Measurements from ENCODE around the gene PPP2R5E. TPM values are rescaled to one million over a fixed set of nuclear protein-coding genes. Genes with fewer than 3 reads are reported as not detected.

PPP2R5E gene
- total and polyA plus RNA-seq, 9 of the 15 experiments (the other 6 are each of a cell fraction or from before 2014, with no cell fraction given) = 4.2 to 30.3 (median 11.0) TPM

DNA sequence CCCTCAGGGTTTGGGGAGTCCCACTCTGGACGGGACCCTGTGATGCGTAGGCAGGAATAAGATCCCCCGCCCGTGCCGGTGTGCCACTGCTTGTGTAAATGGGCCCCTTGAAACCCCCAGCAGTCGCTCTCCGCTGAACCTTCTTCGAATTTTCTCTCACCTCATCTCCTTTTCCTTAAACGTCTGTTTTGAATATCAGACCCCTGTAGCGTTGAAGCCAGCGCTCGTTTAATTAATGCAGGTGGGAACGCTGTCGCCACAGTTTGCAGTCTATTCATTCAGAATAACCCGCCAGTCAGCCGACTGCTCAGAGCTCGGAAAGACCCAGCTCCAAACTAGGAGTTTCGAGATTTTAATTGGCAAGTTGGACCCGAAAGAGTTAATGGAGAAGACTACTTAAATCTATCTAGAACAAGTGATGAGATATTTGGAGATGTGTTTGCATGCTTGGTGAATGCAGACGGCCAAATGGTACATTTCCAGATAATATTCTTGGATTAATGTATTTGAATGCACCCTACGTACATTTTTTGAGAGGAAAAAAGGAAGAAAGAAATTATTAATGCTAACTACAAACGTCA, 739 bp upstream of the PPP2R5E start:
- DNase-seq (ENCODE audit: extremely low read depth in 1 of 4, low spot score in 3 of 4) = no peak
- peak overlapping the region; percentile 89 for H3K4me3 ChIP-seq
- 0 out of 2 replicates have a peak, but pooled peaks cover 10% of the 10 kb centered on the region for H4K20me1 ChIP-seq (replicated peaks; ENCODE audit: control insufficient read depth, insufficient read depth, low read length)
- TSS peak; percentile 95 for BruUV-seq (replicated peaks)
- FAIRE-seq = no peak
- peak overlapping the region; percentile 91 for H2AFZ ChIP-seq (ENCODE audit: low read depth, low read length)
- intact Hi-C loops (cut with micrococcal nuclease) (loop anchor here (1.0 to 5.0 kb wide), 2 partner anchors 107 to 156 kb away; no protein-coding TSS in a partner anchor), in situ Hi-C loops (cut with MboI) (no loop called here)
- no peaks in the 10 kb centered on the region for H3K27me3 ChIP-seq (ENCODE audit: control insufficient read depth in 2 of 2, insufficient read depth in 2 of 2, low read length in 2 of 2)
- H3K27ac ChIP-seq (ENCODE audit: extremely low read depth, low read depth, low read length) = peak overlapping the region; percentile 75
- ATAC-seq = peak; percentile 44
- H3K9me3 ChIP-seq (replicated peaks; ENCODE audit: control insufficient read depth, insufficient read depth, low read depth, low read length) = no peaks in the 10 kb centered on the region
- ChIA-PET CTCF (ENCODE audit: low intra/inter-chr PET ratio) (interaction anchor here (1.2 kb wide), 1 partner anchor 155 kb away, joined by 7 read pairs; no protein-coding TSS in a partner anchor), POLR2A (interaction anchor here (0.8 to 1.6 kb wide), 7 partner anchors 11 to 177 kb away, joined by 3 to 4 read pairs (median 3); no protein-coding TSS in a partner anchor)
- peak overlapping the region; percentile 88 to 94 for H3K9ac ChIP-seq (ENCODE audit: insufficient read depth in 1 of 2, low read depth in 2 of 2, low read length in 2 of 2)
- peaks cover 7 to 13% of the 10 kb centered on the region in 2 experiments; a peak in 3 of 5 replicates for H3K4me1 ChIP-seq (replicated peaks in 1 of 2; ENCODE audit: control insufficient read depth in 2 of 2, insufficient read depth in 2 of 2, low read length in 2 of 2)
- peak overlapping the region; percentile 92 for H3K4me2 ChIP-seq (ENCODE audit: insufficient read depth, low read length)
- H3K9me1 ChIP-seq (ENCODE audit: control insufficient read depth, insufficient read depth, low read length) = no peaks in the 10 kb centered on the region
- peaks cover 12% of the 10 kb centered on the region for H3K36me3 ChIP-seq (ENCODE audit: control insufficient read depth, insufficient read depth, low read length)
- peaks cover 37% of the 10 kb centered on the region for H3K79me2 ChIP-seq (ENCODE audit: control insufficient read depth, insufficient read depth, low read length)
- WGBS (ENCODE audit: insufficient coverage, low coverage, missing lambda C conversion rate) = 0% methylated on average over 17 of the region's 22 CpGs
- TF ChIP-seq, protein P1, sequence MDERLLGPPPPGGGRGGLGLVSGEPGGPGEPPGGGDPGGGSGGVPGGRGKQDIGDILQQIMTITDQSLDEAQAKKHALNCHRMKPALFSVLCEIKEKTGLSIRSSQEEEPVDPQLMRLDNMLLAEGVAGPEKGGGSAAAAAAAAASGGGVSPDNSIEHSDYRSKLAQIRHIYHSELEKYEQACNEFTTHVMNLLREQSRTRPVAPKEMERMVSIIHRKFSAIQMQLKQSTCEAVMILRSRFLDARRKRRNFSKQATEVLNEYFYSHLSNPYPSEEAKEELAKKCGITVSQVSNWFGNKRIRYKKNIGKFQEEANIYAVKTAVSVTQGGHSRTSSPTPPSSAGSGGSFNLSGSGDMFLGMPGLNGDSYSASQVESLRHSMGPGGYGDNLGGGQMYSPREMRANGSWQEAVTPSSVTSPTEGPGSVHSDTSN (CRISPR knock-in tag; IDR thresholded peaks at IDR 0.05; ENCODE audit: low read depth) = no peak
- TF ChIP-seq, protein P1 (tag; conservative IDR thresholded peaks at IDR 0.05; ENCODE audit: low read depth) = no peak
- TF ChIP-seq RBM34 (IDR thresholded peaks at IDR 0.05; ENCODE audit: borderline replicate concordance, insufficient read depth, low read length) = no peak
- TF ChIP-seq, protein P2, sequence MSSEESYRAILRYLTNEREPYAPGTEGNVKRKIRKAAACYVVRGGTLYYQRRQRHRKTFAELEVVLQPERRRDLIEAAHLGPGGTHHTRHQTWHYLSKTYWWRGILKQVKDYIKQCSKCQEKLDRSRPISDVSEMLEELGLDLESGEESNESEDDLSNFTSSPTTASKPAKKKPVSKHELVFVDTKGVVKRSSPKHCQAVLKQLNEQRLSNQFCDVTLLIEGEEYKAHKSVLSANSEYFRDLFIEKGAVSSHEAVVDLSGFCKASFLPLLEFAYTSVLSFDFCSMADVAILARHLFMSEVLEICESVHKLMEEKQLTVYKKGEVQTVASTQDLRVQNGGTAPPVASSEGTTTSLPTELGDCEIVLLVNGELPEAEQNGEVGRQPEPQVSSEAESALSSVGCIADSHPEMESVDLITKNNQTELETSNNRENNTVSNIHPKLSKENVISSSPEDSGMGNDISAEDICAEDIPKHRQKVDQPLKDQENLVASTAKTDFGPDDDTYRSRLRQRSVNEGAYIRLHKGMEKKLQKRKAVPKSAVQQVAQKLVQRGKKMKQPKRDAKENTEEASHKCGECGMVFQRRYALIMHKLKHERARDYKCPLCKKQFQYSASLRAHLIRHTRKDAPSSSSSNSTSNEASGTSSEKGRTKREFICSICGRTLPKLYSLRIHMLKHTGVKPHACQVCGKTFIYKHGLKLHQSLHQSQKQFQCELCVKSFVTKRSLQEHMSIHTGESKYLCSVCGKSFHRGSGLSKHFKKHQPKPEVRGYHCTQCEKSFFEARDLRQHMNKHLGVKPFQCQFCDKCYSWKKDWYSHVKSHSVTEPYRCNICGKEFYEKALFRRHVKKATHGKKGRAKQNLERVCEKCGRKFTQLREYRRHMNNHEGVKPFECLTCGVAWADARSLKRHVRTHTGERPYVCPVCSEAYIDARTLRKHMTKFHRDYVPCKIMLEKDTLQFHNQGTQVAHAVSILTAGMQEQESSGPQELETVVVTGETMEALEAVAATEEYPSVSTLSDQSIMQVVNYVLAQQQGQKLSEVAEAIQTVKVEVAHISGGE (CRISPR knock-in tag; IDR thresholded peaks at IDR 0.05) = peak in 1 of 3 experiments; percentile 0; a peak in 1 of 6 replicates
- no peak for TF ChIP-seq MECOM (CRISPR knock-in tag; IDR thresholded peaks at IDR 0.05)
- 0 out of 2 replicates have a peak, but pooled peaks have one; percentile 51 for TF ChIP-seq GTF2E2 (tag; IDR thresholded peaks at IDR 0.05)
- 0 out of 2 replicates have a peak, but pooled peaks have one; percentile 5 for TF ChIP-seq TARDBP (IDR thresholded peaks at IDR 0.05)
- TF ChIP-seq HSF4 (CRISPR knock-in tag; IDR thresholded peaks at IDR 0.05; ENCODE audit: borderline replicate concordance) = no peak
- peak; percentile 16 for TF ChIP-seq RBBP5 (IDR thresholded peaks at IDR 0.05; ENCODE audit: borderline replicate concordance, insufficient read depth, low read length, poor library complexity, severe bottlenecking)
- TF ChIP-seq, protein P3, sequence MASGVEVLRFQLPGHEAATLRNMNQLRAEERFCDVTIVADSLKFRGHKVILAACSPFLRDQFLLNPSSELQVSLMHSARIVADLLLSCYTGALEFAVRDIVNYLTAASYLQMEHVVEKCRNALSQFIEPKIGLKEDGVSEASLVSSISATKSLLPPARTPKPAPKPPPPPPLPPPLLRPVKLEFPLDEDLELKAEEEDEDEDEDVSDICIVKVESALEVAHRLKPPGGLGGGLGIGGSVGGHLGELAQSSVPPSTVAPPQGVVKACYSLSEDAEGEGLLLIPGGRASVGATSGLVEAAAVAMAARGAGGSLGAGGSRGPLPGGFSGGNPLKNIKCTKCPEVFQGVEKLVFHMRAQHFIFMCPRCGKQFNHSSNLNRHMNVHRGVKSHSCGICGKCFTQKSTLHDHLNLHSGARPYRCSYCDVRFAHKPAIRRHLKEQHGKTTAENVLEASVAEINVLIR (CRISPR knock-in tag; IDR thresholded peaks at IDR 0.05) = no peak
- TF ChIP-seq CHD4 (IDR thresholded peaks at IDR 0.05; ENCODE audit: insufficient read depth, insufficient replicate concordance, low read depth, low read length, poor library complexity, severe bottlenecking) = no peak
- no peak for TF ChIP-seq BRD9 (IDR thresholded peaks at IDR 0.05; ENCODE audit: low read depth, partially characterized antibody)
